HG03457 (cell line): ENCODE results near the gene IRGC.
A peak's percentile ranks its signal among the peaks of the same experiment; 100 is the strongest.
"Not testable (repeated sequence)": the region's sequence is repeated elsewhere in the genome, so short reads cannot be mapped to it uniquely, and the experiment has no call there.

Experiments
- ATAC-seq: cut with Tn5 transposase; IDR thresholded peaks from one replicate; pipeline ENCODE4 v1.9.1; 2021; ENCODE audit warnings: moderate number of reproducible peaks; ENCODE audit not compliant: unreplicated experiment

Gene IRGC, protein sequence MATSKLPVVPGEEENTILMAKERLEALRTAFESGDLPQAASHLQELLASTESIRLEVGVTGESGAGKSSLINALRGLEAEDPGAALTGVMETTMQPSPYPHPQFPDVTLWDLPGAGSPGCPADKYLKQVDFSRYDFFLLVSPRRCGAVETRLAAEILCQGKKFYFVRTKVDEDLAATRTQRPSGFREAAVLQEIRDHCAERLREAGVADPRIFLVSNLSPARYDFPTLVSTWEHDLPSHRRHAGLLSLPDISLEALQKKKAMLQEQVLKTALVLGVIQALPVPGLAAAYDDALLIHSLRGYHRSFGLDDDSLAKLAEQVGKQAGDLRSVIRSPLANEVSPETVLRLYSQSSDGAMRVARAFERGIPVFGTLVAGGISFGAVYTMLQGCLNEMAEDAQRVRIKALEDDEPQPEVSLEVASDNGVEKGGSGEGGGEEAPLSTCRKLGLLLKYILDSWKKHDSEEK

DNA sequence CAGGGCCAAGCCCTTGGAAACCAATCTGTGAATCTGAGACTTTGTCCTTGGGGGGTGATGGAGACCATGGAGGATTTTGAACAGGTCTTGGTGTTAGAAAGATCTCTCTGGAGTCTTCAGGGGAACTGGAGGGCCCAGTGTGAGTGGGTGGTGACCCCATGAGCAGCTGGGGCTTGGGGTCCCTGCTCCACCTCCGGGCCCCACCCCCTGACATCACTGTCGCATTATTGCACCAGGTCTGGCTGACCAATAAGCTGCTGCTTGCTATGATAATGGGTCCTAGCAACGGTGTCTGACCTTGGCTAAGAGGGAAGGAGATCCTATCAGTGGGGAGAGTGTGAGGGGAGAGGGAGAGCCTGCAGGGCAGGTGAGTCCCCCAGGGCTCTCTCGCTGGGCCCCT lies at the start of gene IRGC:
TSS of gene IRGC (plus strand) at position 301 of the 400 bp plus-strand sequence. CDS start 2,483 bp downstream, outside the sequence.
- ATAC-seq = no peak

DNA sequence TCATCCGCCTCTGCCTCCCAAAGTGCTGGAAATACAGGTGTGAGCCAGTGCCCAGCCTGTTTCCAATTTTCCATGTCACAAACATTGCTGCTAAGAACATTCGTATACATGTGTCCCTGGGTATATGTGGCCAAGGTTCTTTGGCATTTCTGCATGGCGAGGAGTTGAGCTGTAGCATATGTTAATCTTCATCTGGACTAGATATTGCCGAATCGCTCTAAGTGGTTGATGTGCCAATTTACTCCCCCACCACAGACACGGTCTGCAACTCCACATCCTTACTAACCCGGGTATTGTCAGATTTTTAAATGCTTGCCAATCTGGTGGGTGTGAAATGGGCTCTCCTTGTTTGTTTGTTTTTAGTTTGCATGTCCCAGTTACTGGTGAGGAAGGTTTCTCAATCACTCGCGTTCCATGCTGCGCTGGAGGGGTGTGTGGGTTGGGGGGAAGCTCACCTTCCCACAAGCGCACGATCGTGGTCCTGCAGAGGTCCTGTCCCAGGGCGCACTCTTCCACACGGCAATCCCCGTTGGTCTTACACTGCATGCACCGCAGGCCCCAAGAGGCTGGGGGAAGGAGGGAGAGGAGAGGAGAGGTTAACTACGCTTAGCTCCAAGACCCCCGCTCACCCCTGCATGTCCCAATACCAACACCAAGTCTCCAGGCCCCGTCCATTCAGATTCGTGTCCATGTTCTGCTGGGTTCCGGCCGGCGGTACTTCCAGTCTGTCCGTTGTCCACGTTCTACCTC lies 48.6 kb upstream of the IRGC start:
- no peak for ATAC-seq

DNA sequence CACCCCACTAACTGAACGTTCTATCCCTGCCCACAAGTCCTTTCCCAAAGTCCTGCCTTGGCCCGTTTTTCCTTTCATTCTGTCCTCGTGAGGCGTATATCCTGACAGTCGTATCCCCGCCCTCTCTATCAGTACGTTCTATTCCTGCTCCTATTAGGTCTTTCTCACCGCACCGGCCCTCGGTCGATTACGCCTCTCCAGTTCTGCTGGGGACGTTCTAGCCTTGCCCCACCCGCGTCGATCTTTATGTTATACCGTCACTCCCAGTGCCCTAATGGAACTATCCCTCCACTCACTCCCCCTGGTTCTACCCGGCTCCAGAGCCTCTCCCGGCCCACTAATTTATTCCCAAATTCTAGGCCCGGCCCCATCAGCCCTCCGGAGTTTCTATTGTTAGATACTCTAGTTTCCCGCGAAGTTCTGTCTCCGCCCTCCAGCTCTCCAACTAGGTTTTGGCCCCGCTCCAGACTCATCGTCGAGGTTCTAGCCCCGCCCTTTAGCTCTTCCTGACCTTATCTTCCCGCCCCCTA lies 47.9 kb upstream of the IRGC start:
- ATAC-seq = no peak

DNA sequence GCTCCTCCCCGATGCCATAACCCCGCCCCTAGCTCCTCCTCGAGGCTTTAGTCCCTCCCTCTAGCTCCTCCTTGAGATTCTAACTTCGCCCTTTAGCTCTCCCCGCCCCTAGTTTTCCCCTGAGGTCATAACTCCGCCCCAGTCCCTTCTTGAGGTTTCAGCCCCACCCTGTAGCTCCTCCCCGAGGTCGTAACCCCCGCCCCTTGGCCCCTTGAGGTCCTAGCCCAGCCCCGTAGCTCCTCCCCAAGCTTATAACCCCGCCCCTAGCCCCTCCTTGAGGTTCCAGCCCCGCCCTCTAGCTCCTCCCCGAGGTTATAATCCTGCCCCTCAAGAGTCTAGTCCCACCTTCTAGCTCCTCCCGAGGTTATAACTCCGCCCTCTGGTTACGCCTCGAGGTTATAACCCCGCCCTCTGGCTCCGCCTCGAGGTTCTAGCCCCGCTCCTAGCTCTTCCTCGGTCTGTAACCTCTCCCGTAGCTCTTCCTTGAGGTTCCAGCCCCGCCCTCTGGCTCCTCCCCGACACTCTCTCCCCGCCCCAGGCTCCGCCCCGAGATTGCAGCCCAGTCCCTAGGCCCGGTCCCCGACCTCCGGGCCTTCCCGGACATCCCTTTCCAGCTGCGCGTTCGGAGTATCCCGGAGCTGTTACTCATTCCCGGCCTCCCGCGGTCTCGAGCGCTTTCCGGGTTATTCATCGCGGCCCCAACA lies 47.3 kb upstream of the IRGC start:
- peak; percentile 69 for ATAC-seq

DNA sequence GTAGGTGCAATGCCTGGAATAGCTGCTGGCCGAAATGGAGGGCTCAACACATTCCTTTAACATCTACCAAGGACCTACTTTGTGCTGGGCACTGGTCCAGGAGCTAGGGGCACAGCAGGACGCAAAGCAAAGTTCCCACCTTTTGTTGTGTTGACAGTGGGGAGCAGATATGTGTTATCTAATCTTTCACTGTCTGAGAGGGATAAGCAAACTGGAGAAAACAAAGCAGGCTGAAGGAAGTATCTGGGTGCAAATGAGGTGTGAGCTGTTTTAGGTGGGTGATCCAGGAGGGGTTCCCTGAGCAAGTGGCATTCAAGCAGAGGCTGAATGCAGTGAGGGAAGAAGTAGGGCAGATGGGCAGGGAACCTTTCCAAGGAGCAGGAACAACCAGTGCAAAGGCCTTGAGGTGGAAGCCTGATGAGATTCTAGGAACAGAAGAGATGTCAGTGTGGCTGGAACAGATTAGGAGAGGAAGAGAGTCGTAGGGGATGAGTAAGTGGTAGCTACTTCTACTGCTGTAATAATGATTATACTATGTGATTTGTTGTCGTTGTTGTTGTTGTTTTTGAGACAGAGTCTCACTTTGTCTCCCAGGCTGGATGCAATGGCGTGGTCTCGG lies 43.7 kb upstream of the IRGC start:
- ATAC-seq = no peak

DNA sequence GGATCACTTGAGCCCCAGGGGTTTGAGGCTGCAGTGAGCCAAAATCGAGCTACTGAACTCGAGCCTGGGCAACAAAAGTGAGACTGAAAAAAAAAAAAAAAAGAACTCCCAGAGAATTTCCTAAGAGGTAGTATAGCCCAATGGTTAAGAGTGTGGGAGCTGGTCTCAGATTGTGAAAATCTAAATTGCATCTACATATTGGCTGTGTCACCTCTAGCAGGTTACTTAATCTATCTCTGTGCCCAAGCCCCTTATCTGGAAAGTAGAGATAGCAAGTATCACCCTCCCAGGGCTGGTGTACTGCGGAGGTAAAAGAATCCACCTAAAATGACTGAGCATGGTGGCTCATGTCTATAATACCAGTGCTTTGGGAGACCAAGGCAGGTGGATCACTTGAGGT lies 42.2 kb upstream of the IRGC start:
- no peak for ATAC-seq

DNA sequence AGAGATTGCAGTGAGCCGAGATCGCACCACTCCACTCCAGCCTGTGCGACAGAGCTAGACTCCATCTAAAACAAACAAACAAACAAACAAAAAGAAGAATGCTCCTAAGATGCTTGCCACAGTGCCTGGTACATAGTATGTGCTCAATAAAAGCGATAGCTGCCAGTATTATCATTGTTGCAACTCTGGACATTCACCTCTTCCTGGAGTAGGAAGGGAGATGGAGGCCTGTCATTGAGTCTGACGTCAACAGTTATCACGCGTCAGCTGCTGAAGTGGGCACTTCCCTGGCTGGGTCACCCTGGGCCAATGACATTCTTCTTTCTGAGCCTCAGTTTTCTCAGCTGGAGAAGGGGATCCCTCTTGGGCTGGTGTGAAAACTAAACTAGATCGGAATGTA lies 41.7 kb upstream of the IRGC start:
- ATAC-seq = no peak

DNA sequence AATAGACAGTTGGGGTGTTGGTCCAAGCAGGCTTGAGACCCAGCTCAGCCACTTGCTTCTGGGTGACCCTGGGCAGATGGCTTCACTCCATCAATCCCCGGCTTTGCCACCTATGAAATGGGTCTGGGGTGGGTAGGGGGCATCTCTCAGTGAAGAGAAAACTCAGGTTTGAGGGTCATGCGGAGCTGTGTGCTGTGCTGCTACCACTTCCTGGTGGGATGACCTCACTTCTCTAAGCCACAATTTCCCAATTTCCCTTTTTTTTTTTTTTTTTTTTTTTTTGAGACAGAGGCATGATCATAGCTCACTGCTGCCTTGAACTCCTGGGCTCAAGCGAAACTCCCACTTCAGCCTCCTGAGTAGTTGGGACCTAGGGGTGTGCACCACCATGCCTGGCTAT lies 41.3 kb upstream of the IRGC start:
- no peak for ATAC-seq

DNA sequence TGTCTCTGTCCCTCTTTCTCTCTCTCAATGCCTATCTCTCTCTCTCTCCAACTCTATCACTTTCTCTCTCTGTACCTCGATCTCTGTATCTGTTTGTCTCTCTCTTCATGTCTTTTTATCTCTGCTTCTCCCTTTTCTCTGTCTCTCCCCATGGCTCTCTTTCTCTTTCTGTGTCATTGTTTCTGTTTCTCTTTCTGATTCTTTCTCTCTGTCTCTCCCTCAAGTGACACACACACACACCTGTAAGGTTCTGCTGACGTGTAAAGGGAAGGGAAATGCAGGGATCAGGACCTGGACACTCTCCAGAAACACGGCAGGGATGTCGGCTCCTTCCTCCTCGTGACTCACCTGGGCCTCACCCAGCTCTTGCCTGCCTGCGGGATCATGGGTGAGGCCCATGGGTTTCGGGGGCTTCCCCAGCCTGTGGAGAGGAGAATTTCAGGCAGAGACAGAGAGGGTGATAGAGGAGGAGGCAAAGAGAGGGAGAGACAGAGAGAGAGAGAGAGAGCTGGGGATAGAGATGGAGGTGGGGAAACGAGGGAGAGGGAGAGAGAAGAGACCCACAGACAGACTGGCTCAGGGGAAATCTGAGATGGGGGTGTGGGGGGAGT lies 40.5 kb upstream of the IRGC start:
- no peak for ATAC-seq

DNA sequence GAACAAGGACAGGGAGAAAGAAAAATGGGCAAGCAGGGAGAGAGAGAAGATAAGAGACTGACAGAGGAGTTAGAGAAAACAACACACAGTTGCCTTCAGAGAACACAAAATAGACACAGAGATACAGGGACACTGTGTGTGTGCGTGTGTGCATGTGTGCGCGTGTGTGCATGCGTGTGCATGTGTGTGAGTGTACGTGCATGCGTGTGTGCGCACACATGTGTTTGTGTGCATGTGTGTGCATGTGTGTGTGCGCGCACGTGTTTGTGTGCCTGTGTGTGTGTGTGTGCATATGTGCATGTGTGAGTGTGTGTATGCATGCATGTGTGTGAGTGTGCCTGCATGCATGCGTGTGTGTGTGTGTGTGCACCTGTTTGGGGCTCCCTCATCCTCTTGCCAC lies 40.0 kb upstream of the IRGC start:
- no peak for ATAC-seq

DNA sequence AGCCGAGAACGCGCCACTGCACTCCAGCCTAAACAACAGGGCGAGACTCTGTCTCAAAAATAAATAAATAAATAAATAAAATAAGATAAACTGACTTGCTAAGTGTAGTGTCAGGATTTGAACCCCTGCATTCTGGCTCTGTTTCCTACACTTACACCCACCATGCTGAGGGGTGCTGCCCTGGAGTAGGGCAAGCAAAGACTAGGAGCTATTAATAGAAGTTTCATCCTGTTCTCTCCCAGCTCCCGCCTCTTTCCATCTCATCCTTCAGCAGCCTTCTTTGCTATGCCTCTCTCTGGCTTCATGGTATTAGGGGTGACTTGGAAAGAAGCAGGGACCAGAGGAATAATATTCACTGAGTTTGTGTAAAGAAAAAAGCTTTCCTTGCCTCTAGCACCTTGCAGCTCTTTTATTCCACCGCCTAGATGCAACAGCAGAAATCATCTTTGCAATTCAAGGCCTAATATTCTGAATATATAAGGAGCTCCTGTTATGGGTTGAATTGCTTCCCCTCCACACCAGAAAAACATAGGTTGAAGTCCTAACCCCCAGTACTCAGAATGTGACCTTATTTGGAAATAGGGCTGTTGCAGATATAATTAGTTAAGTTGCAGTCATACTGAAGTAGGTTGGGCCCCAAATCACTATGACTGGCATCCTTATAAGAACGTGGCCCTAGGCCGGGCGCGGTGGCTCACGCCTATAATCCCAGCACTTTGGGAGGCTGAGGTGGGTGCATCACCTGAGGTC lies 37.2 kb upstream of the IRGC start:
- no peak for ATAC-seq

DNA sequence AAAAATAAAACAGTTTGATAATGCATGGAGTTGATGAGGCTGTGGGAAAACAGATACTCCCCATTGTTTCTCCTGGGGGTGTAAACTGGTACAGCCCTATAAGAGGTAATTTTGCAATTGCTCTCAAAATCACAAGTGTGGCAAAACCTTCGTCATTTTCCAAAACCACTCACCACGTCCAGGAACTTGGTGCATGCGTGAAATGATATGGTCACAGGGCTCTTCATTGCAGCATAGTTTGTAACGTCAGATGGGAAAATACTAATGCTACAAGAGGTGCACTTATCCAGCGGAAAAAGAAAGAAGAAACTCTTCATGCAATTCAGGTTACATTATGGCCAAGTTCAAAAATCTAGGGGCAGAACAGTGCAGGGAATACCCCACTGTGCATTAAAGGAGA lies 34.1 kb upstream of the IRGC start:
- ATAC-seq = no peak

DNA sequence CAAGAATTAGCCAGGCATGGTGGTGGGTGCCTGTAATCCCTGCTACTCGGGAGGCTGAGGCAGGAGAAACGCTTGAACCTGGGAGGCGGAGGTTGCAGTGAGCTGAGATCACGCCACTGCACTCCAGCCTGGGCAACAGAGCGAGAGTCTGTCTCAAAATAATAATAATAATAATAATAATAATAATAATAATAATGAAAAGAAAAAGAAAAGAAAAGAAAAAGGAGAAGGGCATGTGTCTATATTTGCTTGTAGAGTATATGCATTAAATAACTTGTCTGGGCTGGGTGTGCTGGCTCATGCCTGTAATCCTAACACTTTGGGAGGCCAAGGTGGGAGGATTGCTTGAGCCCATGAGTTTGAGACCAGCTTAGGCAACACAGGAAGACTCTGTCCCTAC lies 33.6 kb upstream of the IRGC start:
- ATAC-seq = not testable (repeated sequence)

DNA sequence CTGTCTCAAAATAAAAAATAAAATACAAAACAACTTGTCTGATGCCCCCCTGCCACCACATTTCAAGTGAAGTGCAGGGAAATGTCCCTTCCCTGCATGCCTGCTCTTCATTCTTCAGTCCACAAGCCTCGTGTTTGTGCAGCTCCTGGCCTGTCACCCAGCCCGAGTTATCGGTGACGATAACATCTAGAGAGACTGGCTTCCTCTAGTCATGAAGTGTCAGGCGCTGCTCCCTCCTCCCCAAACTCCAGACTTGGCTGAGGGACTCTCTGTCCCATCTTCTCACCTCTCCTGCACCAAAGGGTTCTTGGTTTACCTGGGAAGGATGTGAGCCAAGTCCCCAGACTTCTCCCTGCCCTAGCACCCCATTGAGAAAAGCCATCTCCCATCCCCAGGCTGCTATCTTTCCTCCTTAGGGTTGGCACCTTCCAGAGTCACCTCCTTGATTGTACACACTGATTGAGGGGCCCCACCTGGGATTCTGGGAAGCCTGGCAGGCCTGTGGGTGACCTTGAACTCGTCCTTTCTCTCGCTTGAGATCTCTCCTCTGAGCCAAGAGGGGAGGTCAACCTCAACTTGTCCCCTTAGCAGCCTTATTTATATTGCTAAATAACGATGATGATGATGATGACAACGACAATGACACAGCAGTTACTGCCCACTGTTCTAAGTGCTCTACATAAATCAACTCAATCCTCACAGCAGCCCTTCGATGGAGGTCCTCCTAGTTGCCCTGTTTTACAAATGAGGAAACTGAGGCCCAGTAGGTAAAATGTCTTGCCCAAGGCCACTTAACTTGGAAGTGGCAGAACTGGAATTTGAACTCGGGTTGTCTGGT lies 32.8 kb upstream of the IRGC start:
- ATAC-seq = no peak

DNA sequence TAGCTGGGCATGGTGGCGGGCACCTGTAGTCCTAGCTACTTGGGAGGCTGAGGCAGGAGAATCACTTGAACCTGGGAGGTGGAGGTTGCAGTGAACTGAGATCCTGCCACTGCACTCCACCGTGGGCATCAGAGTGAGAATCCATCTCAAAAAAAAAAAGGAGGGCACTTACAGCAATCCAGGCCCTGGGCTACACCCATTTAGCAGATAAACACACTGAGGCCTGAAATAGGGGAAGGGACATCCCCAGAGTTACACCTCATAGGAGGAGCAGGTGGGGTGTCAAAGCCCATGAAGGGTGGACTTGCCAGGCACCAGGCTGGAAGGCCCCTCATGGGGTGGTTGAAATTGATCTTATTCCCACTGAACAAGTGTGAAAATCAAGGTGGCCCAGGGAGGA lies 32.0 kb upstream of the IRGC start:
- ATAC-seq = no peak

DNA sequence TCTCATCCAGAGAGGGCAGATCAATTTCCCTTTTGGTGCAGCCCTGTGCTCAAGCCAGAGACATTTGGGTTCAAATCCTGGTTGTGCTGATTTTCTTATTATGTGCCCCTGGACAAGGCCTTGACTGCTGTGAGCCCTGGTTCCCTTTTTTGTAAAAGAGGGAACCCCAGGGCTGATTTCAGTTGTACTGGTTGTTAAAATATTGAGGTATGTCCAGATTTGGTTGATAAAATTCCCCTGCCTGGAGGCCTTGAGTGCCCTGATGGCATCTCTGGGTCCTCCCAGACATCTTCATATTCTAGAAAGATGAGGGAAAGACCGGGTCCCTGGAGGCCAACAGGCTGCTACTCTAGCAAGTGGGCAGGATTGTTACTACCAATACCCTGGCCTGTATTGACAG lies 31.6 kb upstream of the IRGC start:
- ATAC-seq = no peak

DNA sequence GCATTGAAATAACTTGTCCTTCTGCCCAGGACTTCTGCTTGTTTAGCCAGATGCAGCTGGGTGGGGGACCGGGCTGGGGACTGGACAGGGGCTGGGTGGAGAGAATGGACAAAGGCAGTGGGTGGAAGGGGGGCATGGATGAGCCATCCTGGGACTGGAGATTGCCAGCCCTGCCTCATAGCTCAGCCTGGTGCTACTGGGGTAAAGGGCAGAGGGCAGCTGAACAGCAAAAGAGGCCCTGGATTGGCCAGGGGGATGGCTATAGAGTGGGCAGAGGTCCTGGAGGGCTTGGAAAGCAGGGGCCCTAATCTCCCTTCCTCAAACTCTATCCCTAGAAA lies 28.2 kb upstream of the IRGC start:
- ATAC-seq = no peak

DNA sequence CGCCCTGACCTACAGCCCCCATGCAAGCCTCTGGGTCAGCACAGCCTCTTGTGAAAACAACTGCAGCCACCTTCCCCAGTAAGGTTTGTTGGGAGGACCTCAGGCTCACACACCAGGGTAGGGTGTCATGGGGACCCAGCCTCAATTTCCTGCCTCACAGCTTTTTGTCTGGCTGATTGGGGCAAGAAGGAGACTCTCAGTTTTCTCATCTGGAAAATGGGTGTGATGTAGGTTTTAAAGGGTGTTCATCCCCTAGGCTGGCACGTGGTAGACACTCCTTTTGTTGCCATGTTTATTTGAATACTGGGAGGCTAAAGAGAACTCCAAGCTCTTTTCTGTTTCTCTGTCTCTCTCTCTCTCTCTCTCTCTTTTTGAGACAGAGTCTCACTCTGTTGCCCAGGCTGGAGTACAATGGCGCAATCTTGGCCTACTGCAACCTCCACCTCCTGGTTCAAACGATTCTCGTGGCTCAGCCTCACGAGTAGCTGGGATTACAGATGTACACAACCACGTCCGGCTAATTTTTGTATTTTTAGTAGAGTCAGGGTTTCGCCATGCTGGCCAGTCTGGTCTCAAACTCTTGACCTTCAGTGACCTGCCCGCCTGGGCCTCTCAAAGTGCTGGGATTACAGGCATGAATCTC lies 27.7 kb upstream of the IRGC start:
- ATAC-seq = no peak

DNA sequence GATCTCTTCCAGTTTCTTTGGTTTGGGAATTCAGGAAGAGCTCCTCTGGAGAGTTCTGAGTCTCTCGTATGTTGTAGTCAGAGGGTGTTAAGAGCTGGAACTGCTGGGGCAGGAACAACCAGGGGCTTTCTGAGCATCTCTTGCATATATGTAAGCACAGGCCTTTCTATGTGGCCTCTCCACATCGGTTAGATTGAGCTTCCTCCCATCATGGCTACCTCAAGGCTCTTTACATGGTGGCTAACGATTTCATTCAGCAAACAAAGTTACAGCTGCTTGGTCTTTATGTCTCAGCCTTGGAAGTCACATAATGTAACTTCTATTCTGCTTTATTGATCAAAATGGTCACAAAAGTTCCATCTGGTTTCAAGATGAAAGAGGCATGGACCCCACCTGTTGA lies 25.4 kb upstream of the IRGC start:
- no peak for ATAC-seq
